Measurements from ENCODE around the gene HAX1.
"Not testable (repeated sequence)": the region's sequence is repeated elsewhere in the genome, so short reads cannot be mapped to it uniquely, and the experiment has no call there.

HAX1 gene

DNA sequence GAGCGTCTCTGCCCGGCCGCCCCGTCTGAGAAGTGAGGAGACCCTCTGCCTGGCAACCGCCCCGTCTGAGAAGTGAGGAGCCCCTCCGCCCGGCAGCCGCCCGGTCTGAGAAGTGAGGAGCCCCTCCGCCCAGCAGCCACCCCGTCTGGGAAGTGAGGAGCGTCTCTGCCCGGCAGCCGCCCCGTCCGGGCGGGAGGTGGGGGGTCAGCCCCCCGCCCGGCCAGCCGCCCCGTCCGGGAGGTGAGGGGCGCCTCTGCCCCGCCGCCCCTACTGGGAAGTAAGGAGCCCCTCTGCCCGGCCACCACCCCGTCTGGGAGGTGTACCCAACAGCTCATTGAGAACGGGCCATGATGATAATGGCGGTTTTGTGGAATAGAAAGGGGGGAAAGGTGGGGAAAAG, 15.2 kb downstream of the HAX1 start:
- DNase-seq (ENCODE audit: low spot score) = not testable (repeated sequence)

DNA sequence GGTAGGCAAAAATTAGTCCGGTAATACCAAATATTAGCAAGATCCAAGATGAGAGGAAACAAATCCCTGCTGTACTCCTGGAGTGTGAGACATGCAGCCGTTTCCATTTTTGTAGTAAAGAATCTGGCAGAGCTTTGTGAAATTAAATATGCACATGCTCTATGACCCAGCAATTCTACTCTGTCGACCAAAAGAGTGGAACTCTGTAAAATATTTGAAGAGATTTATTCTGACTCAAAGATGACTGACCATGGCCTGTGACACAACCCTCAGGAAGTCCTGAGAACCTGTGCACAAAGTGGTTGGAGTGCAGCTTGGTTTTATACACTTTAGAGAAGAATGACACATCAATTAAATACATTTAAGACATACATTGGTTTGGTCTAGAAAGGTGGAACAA, 16.2 kb downstream of the HAX1 start:
- no peak for DNase-seq (ENCODE audit: low spot score)

DNA sequence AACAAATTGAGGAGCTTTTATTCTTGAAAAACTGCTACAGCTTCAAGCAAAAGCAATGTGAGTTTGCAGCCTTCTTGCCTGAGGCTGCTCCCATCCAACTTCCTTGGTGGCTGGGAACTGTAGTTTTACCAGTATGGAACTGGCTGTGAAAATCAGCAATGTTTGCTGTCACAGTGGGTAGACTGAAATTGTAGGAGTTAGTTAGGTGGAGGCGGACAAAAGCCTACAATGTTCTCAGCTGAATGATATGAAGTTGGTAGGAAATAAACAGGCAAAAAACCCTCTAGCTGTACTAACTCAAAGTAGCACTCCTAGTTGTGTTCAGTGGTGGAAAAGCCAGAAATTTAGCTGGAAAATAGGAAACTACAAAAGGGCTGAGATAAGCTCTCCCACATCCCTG, 18.5 kb downstream of the HAX1 start:
- DNase-seq (ENCODE audit: low spot score) = no peak

DNA sequence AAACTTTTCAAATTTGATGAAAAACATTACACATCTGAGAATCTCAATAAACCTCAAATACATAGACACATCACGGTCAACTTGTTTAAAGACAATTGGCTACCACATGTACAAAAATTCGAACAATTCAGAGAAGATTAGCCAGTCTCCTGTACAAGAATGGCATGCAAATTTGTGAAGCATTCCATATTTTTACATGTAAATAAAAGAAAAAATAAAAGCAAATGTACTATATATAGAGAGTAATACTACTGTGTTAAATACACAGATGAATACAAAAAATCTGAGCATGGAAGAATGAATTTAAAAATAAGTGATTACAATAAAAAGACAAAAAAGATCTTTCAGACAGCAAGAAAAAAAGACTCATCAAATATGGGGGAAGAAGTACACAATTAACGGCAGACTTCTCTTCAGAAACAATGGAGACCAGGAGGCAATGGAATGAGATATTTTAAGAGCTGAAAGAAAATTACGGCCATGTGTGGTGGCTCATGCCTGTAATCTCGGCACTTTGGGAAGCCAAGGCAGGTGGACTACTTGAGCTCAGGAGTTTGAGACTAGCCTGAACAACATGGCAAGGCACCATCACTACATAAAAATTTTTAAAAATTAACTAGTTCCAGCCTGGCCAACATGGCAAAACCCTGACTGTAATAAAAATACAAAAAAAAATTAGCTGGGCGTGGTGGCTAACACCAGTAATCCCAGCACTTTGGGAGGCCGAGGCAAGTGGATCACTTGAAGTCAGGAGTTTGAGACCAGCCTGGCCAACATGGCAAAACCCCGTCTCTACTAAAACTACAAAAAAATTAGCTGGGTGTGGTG, 23.2 kb downstream of the HAX1 start:
- no peak for DNase-seq (ENCODE audit: low spot score)

DNA sequence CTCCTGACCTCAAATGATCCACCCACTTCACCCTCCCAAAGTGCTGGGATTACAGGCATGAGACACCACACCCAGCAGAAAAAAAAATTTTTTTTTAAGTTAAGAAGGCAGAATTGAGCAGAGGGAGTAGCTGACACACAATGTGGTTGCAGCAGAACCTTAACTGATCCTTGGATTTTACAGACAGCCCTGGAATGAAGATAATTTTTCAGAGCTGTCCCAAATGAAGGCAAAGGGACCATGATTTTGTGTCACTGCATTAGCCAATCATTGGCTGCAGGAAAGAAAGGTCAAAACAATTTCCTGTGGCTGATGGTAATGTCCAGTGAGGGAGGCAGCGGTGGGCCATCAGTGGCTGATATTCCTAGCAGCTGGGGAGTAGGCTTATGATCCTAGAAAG, 29.2 kb downstream of the HAX1 start:
- no peak for DNase-seq (ENCODE audit: low spot score)

DNA sequence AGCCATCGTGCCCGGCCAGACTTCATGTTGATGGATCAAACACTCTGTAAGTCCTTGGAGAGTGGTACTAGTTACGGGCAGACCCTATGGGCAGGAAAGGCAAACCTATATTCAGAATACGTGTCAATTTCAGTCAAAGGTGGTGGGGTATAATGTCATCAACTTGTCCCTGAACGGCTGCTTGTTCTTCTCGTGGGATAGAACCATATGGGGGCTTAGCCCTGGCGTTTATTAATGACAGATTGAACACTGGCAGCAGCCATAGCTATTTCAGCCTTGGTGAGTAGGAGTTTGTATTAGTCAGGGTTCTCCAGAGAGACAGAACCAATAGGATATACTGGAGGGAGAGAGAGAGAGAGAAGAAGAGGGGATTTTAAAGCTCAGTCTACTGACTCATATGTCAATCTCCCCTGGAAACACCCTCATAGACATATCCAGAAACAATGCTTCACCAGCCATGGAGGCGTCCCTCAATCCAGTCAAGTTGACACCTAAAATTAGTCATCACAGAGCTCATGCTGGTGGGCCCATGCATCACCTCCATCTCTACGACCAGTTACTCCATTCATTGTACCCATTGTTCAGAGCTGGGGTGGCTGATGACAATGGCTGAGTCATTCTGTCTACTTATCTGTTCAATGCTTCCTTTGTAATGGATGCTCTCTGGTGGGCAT, 32.4 kb downstream of the HAX1 start:
- no peak for DNase-seq (ENCODE audit: low spot score)

DNA sequence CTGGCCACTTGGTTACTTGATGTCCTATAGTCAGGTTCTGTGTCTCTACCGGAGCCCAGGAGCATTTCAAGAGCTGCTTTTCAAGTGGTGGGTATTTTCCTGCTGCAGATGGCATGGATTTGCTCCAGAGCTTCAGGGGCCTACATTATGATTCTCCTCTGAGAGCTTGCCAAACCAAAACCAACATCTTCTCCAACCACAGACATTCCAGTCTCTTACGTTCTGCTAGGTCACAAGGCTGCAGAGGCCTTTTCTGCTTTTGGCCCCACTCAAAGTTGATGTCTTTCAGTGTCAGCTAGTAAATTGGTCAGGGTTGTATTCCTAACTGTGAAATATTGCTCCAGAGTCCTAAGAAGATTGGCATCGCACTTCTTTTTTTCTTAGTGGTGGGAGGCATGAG, 33.7 kb downstream of the HAX1 start:
- DNase-seq (ENCODE audit: low spot score) = no peak

DNA sequence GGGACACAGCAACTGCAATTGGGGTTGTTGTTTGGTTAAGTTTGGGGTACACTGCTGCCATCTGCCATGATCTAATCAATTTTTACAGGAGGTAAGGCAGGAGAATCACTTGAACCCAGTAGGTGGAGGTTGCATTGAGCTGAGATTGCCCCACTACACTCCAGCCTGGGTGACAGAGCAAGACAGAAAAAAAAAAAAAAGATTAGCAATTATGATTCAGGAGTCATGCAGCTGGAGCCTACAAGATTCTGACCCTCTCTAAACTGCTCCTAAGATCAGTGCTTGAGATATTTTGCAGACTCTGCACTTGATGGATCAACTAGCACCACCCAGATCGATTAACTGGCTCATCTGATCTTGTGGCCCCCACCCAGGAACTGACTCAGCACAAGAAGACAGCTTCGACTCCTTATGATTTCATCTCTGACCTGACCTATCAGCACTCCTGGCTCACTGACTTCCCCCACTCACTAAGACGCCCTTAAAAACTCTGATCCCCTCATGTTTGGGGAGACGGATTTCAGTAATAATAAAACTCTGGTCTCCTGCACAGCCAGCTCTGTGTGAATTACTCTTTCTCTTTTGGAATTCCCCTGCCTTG, 35.3 kb downstream of the HAX1 start:
- not testable (repeated sequence) for DNase-seq (ENCODE audit: low spot score)

DNA sequence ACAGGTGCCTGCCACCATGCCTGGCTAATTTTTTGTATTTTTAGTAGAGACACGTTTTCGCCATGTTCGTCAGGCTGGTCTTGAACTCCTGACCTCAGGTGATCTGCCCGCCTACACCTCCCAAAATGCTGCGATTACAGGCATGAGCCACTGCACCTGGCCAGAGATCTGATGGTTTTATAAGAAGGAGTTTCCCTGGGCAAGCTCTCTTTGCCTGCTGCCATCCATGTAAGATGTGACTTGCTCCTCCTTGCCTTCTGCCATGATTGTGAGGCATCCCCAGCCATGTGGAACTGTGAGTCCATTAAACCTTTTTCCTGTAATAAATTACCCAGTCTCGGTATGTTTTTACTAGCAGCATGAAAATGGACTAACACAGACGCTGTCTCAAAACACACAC, 36.7 kb downstream of the HAX1 start:
- not testable (repeated sequence) for DNase-seq (ENCODE audit: low spot score)

DNA sequence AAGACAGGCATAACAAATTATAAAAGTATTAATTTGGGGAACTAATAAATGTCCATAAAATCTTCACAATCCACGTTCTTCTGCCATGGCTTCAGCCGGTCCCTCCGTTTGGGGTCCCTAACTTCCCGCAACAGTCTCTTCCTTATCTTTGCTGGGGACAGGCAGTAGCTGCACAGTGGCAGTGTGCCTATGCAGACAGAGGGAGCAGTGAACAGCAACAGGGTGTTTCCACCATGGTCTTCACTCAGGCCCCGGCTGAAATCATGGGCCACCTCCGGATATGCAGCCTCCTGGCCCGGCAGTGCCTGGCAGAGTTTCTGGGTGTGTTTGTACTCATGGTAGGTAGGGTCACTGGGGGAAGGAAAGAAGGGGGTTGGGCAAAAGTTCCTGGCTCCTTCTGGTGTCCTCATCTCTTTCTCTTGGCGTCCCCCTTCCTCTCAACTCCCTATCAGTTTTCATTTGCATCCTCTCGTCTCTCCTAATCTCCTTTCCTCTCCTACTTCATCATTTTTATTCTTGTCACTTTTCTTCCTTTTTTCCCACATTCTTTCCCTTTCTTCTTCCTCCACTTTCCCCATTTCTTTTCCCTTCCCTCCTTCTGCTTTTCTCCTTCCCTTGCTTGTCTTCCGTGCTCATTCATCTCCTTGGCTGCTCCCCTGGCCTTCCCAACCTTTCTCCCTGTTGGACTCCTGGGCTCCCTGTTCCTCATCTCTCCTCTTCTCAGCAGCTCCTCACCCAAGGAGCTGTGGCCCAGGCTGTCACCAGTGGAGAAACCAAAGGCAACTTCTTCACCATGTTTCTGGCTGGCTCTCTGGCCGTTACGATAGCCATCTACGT, 40.0 kb downstream of the HAX1 start:
- DNase-seq (ENCODE audit: low spot score) = not testable (repeated sequence)

DNA sequence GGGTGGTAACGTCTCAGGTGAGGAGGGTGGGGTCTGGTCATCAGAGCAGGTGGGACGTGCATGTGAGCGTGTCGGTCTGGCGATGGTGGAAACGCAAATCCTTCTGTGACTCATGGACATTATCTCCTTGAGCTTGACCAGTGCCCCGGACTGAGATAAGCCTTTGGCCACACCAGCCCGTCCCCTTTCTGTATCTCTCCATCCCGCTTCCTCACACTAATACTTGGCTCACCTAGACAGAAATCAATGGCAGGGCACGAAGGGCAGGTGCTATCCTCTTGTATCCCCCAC, 40.6 kb downstream of the HAX1 start:
- no peak for DNase-seq (ENCODE audit: low spot score)

DNA sequence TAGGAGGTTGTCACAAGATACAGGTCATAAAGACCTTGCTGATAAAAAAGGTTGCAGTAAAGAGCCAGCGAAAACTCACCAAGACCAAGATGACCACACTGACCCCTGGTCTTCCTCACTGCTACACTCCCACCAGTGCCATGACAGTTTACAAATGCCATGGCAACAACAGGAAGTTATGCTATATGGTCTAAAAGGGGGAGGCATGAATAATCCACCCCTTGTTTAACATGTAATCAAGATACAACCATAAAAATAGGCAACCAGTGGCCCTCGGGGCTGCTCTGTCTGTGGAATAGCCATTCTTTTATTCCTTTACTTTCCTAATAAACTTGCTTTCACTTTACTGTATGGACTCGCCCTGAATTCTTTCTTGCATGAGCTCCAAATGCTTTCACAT, 41.8 kb downstream of the HAX1 start:
- not testable (repeated sequence) for DNase-seq (ENCODE audit: low spot score)

DNA sequence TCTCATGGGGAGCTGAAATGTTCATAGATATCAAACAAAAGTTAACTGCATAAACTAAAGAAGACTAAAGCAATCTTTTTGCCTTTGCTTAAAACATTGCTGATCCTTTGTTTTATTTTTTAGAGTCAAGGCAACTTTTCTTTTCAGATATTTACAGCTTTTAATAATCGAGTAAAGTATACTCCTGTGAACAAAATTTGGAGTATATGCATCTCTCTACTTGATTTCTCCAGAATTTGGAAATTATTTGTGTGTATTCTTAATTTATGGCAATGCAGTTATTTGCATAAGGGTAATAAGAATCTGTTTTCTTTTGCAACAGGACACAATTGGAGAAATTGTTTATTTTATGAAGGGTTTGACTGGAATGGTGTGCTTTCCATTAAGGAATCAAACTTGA, 44.3 kb downstream of the HAX1 start:
- no peak for DNase-seq (ENCODE audit: low spot score)

DNA sequence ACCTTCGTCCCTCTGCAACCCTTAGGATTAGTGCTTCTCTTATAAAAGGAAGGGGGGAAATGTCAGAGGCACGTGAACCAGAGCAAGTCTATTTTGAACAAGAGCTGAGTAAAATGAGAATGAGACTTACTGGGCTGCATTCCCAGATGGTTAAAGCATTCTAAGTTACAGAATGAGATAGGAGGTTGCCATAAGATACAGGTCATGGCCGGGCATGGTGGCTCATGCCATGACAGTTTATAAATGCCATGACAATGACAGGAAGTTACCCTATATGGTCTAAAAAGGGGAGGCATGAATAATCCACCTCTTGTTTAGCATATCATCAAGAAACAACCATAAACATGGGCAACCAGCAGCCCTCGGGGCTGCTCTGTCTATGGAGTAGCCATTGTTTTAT, 46.0 kb downstream of the HAX1 start:
- DNase-seq (ENCODE audit: low spot score) = no peak

DNA sequence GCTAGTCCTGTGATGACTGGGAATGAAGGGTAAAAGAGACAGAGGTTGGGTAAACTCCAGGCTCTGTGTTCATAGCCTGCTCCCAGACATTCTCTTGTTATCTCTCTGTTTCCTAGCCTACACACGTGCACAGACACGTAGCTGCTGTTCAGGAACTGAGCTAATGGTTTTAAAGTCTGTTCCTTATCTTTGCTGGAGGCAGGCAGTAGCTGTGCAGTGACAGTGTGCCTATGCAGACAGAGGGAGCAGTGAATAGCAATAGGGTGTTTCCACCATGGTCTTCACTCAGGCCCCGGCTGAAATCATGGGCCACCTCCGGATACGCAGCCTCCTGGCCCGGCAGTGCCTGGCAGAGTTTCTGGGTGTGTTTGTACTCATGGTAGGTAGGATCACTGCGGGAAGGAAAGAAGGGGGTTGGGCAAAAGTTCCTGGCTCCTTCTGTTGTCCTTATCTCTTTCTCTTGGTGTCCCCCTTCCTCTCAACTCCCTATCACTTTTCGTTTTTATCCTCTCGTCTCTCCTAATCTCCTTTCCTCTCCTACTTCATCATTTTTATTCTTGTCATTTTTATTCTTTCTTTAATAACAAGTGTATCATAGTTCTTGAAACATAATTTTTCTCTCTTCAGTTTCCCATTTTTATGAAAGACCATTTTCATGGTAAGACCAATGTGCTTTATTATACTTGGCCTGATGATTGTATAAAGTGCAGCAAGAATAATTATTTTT, 48.6 kb downstream of the HAX1 start, which contains the start of gene AQP10:
Gene AQP10, plus strand, starts transcription at position 212 of the 727 bp plus-strand sequence. Its CDS starts 63 bp downstream, at position 275.
- no peak for DNase-seq (ENCODE audit: low spot score)

DNA sequence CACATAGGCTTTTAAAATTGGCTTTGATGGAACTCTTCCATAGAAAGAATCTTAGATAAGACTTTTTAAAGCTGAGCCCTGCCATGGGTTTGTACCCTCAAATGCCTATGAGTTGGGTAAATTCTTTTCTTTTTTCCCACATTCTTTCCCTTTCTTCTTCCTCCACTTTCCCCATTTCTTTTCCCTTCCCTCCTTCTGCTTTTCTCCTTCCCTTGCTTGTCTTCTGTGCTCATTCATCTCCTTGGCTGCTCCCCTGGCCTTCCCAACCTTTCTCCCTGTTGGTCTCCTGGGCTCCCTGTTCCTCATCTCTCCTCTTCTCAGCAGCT, 49.1 kb downstream of the HAX1 start:
- DNase-seq (ENCODE audit: low spot score) = not testable (repeated sequence)

DNA sequence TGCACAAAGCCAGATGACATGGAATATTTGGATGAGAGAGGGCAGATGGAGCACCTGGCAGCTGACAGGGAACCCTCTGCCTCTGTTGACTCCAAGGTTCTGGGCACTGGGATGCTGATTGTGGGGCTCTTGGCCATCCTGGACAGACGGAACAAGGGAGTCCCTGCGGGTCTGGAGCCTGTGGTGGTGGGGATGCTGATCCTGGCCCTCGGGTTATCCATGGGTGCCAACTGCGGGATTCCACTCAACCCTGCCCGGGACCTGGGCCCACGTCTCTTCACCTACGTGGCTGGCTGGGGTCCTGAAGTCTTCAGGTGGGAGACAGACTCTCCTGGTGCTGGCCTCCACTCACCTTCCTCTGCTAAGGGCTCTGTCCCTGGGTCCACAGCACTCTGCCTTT, 51.1 kb downstream of the HAX1 start:
- DNase-seq (ENCODE audit: low spot score) = no peak

DNA sequence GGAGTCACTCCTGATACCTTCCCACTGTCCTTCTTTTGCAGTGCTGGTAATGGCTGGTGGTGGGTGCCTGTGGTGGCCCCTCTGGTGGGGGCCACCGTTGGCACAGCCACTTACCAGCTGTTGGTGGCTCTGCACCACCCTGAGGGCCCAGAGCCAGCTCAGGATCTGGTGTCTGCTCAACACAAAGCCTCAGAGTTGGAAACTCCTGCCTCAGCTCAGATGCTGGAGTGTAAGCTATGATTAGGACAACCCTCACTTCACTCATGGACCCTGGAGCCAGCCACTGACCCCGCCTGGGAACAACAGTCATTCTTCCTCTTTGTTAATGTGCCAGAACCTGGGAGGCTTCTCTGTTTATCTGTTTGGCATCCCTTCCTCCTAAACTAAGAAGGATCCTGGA, 51.8 kb downstream of the HAX1 start:
- DNase-seq (ENCODE audit: low spot score) = no peak

DNA sequence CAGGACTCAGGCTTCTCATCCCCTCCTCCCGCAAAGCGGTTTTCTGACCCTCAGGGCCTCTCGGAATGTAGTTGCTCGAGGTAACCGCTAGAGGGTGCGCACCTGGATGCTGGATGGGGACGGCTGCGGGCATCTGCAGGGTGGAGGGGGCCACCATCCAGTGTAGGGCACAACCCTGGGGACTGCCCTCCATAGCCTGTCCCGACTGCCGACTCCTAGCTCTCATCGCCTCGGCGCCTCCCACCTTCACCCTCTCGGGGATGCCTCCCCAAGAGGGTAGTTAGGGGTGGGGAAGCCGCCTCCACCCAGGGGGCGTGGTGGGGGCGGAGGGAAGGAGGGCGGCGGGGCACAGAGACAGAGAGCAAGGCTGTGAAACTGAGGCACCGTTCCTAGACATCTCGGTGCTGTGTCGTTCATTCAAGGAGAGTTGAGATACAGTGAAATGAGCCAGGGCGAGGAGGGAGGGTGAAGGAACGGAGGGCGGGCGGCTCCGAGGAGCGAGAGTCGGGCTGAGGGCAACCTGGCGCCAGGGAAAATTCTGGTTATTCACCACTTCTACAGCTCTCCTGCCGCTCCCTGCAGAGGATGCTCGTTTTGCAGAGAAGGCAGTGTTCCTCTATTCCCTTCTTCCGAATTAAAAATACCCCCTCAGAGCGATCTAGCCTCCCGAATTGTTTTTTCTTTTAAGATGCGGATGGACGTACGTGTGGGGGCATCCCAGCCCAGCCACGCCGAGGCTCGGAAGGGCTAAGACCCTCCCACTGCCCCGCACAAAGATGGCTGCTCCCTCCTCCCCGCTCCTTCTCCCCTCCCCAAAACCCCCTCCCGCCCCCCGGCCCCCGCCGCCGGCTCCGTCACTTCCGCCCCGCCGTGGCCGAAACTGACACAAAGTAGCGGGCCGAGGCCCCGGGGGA, 52.5 kb downstream of the HAX1 start, which contains the start of gene ATP8B2:
Gene ATP8B2, plus strand, starts transcription at position 857 of the 914 bp plus-strand sequence. CDS start 2,617 bp downstream, outside the sequence.
- DNase-seq (ENCODE audit: low spot score) = peak; percentile 92
